T-cell (primary cell): ENCODE measurements around the gene GPN1. TPM values are rescaled to one million over a fixed set of nuclear protein-coding genes. Genes with fewer than 3 reads are reported as not detected.

ENCODE experiments used
- ATAC-seq, 4 experiments: fragments of 200-7000 bp in 3 of 4; fragments of 150-1000 bp in 1 of 4; cut with Tn5 transposase; replicated peaks in 1 of 4; 1 replicate in 3 of 4; 2 replicates in 1 of 4; pipeline ENCODE4 v1.10.0; 2021; ENCODE audit warnings: moderate library complexity in 3 of 4, mild to moderate bottlenecking in 2 of 4, moderate number of reproducible peaks in 1 of 4
- CTCF ChIA-PET, 2 donors: fragments of 300-600 bp; sonication (Branson Sonifier 250); formaldehyde crosslinking; loops; one replicate each; lab custom pipeline; 2022; ENCODE audit warnings: antibody characterized with exemption in 2 of 2; lab: Charles Lee
- POLR2A ChIA-PET, 2 donors: fragments of 300-600 bp; sonication (Branson Sonifier 250); formaldehyde crosslinking; loops; one replicate each; lab custom pipeline; 2022; ENCODE audit warnings: antibody characterized with exemption in 2 of 2; lab: Charles Lee
- DNase-seq, 35 experiments: peaks; one replicate each; pipeline versions ENCODE4 v3.0.0 to v3.0.0-alpha.2; 2013 to 2023
- H3K27ac ChIP-seq: one replicate; pipeline ENCODE4 v1.5.1; 2013; ENCODE audit warnings: low read length
- H3K27me3 ChIP-seq, 2 experiments: replicated peaks in 1 of 2; 1 replicate in 1 of 2; 2 replicates in 1 of 2; pipeline versions ENCODE4 v1.6.1 to v1.7.0; 2013; ENCODE audit warnings: low read length in 1 of 2, mixed read lengths in 1 of 2; ENCODE audit not compliant: control insufficient read depth in 2 of 2, insufficient read depth in 2 of 2; ENCODE audit errors: extremely low read depth in 1 of 2
- H3K36me3 ChIP-seq, 2 donors: 1 replicate in 1 of 2; 2 replicates in 1 of 2; pipeline versions ENCODE4 v1.6.1 to v1.7.0; 2013; ENCODE audit warnings: low read length in 1 of 2; ENCODE audit not compliant: control insufficient read depth in 2 of 2, insufficient read depth in 1 of 2; ENCODE audit errors: extremely low read depth in 1 of 2
- H3K4me1 ChIP-seq, 2 experiments: 1 replicate in 1 of 2; 2 replicates in 1 of 2; pipeline versions ENCODE4 v1.6.1 to v1.7.0; 2013; ENCODE audit warnings: low read length in 2 of 2, mixed read lengths in 1 of 2; ENCODE audit not compliant: insufficient read depth in 2 of 2, control insufficient read depth in 1 of 2; ENCODE audit errors: extremely low read depth in 1 of 2
- H3K4me3 ChIP-seq, 2 donors: 1 replicate in 1 of 2; 2 replicates in 1 of 2; pipeline versions ENCODE4 v1.5.1 to v1.7.0; 2013; ENCODE audit warnings: mild to moderate bottlenecking in 2 of 2, low read length in 1 of 2, moderate library complexity in 1 of 2; ENCODE audit not compliant: control insufficient read depth in 1 of 2; ENCODE audit errors: extremely low read depth in 1 of 2
- H3K9me3 ChIP-seq: 2 replicates; pipeline ENCODE4 v1.7.0; 2013
- H3K27ac Mint-ChIP-seq, 2 donors: one replicate each; pipeline ENCODE4 v1.8.0; 2020 to 2021; ENCODE audit warnings: mild to moderate bottlenecking in 2 of 2, mixed read lengths in 2 of 2
- H3K27me3 Mint-ChIP-seq, 2 donors: one replicate each; pipeline ENCODE4 v1.8.0; 2021 to 2022; ENCODE audit warnings: mixed read lengths in 2 of 2
- H3K36me3 Mint-ChIP-seq: one replicate; pipeline ENCODE4 v1.8.0; 2021; ENCODE audit warnings: mixed read lengths
- H3K4me1 Mint-ChIP-seq, 3 donors: one replicate each; pipeline ENCODE4 v1.8.0; 2020 to 2022; ENCODE audit warnings: mixed read lengths in 3 of 3, mild to moderate bottlenecking in 1 of 3
- H3K4me3 Mint-ChIP-seq, 3 donors: one replicate each; pipeline ENCODE4 v1.8.0; 2020 to 2022; ENCODE audit warnings: mild to moderate bottlenecking in 3 of 3, mixed read lengths in 3 of 3, moderate library complexity in 3 of 3
- H3K9me3 Mint-ChIP-seq, 3 donors: one replicate each; pipeline ENCODE4 v1.8.0; 2020 to 2022; ENCODE audit warnings: mixed read lengths in 3 of 3
- WGBS: methylation state at CpG from one replicate; pipeline ENCODE4 v1.1.5; 2013; ENCODE audit warnings: missing lambda C conversion rate; ENCODE audit not compliant: insufficient coverage; 5-methylcytosine and 5-hydroxymethylcytosine counted together
- total RNA-seq, 35 experiments: library from RNA in 6 of 35; stranded (reverse) in 6 of 35; fragments of 120-200 nt in 1 of 35; gene quantifications; one replicate each; pipeline versions ENCODE4 v1.2.1 to v1.2.4 and lab custom pipeline; 2013 to 2026

Gene GPN1
- total RNA-seq, 5 donors from 2014 or later (not counting 1 experiment from before 2014, with no cell fraction given) = 27.0 to 32.1 (median 28.9) TPM

GRCh38 chr2:27647289-27647688 lies 18.4 kb downstream of the GPN1 start:
- no peak overlapping the region for H3K27ac ChIP-seq
- H3K4me1 ChIP-seq = no peaks in the 10 kb centered on the region
- H3K36me3 ChIP-seq = peaks cover 16 to 73% of the 10 kb centered on the region in 2 donors
- DNase-seq = no peak
- H3K27me3 Mint-ChIP-seq = no peaks in the 10 kb centered on the region
- no peak overlapping the region for H3K4me3 Mint-ChIP-seq
- ChIA-PET CTCF (interaction anchor here in 1 of 2 donors (2.3 kb wide), 1 partner anchor 36 kb away, joined by 8 read pairs; no protein-coding TSS in a partner anchor), POLR2A (no interaction called here)
- no peak overlapping the region for H3K4me3 ChIP-seq
- H3K4me1 Mint-ChIP-seq = peaks cover 0 to 5% (median under 1%) of the 10 kb centered on the region in 3 donors
- no peak for ATAC-seq
- H3K27me3 ChIP-seq = no peaks in the 10 kb centered on the region
- no peaks in the 10 kb centered on the region for H3K9me3 Mint-ChIP-seq
- H3K9me3 ChIP-seq = no peaks in the 10 kb centered on the region
- no peak overlapping the region for H3K27ac Mint-ChIP-seq
- H3K36me3 Mint-ChIP-seq = peaks cover 41% of the 10 kb centered on the region

- POLR2A ChIA-PET = no interaction called here
- H3K4me1 ChIP-seq = no peaks in the 10 kb centered on the region
- CTCF ChIA-PET = interaction anchor here in 1 of 2 donors (2.3 kb wide), 1 partner anchor 36 kb away, joined by 8 read pairs; no protein-coding TSS in a partner anchor
- Mint-ChIP-seq H3K4me1 (peaks cover 4 to 5% (median 5%) of the 10 kb centered on the region in 3 donors), H3K4me3 (no peak overlapping the region), H3K27ac (no peak overlapping the region), H3K9me3 (no peaks in the 10 kb centered on the region), H3K36me3 (peaks cover 45% of the 10 kb centered on the region), H3K27me3 (no peaks in the 10 kb centered on the region)
- H3K4me3 ChIP-seq = no peak overlapping the region
- H3K27ac ChIP-seq = no peak overlapping the region
- no peaks in the 10 kb centered on the region for H3K9me3 ChIP-seq
- ATAC-seq (no peak), DNase-seq (no peak)
- WGBS = 100% methylated on average over 4 of the region's 4 CpGs
- peaks cover 16 to 74% of the 10 kb centered on the region in 2 donors for H3K36me3 ChIP-seq
- H3K27me3 ChIP-seq = no peaks in the 10 kb centered on the region
Observed at GRCh38 chr2:27647737-27648136, 18.9 kb downstream of the GPN1 start.

- Mint-ChIP-seq H3K36me3 (peaks cover 65% of the 10 kb centered on the region), H3K9me3 (no peaks in the 10 kb centered on the region), H3K4me1 (peaks cover 5 to 16% (median 16%) of the 10 kb centered on the region in 3 donors), H3K27me3 (no peaks in the 10 kb centered on the region), H3K4me3 (no peak overlapping the region), H3K27ac (no peak overlapping the region)
- no peak overlapping the region for H3K4me3 ChIP-seq
- no peaks in the 10 kb centered on the region for H3K9me3 ChIP-seq
- H3K36me3 ChIP-seq = peaks cover 18 to 92% of the 10 kb centered on the region in 2 donors
- H3K27me3 ChIP-seq = no peaks in the 10 kb centered on the region
- no peak for ATAC-seq
- no peak overlapping the region for H3K27ac ChIP-seq
- 87% methylated on average over 3 of the region's 4 CpGs for WGBS
- ChIA-PET CTCF (no interaction called here), POLR2A (interaction anchor here in 1 of 2 donors (1.0 kb wide), 1 partner anchor 10 kb away, joined by 3 read pairs; no protein-coding TSS in a partner anchor)
- DNase-seq = no peak
- H3K4me1 ChIP-seq = no peaks in the 10 kb centered on the region
Observed at GRCh38 chr2:27651056-27651455, 22.2 kb downstream of the GPN1 start.

GRCh38 chr2:27652341-27652740 lies 23.5 kb downstream of the GPN1 start:
- no peaks in the 10 kb centered on the region for H3K4me1 ChIP-seq
- ATAC-seq (no peak), DNase-seq (no peak)
- ChIA-PET CTCF (no interaction called here), POLR2A (interaction anchor here in 1 of 2 donors (0.6 kb wide), 1 partner anchor 21 kb away, joined by 6 read pairs; no protein-coding TSS in a partner anchor)
- no peaks in the 10 kb centered on the region for H3K9me3 ChIP-seq
- no peak overlapping the region for H3K27ac ChIP-seq
- H3K27me3 ChIP-seq = no peaks in the 10 kb centered on the region
- H3K36me3 ChIP-seq = peaks cover 19 to 95% of the 10 kb centered on the region in 2 donors
- H3K27me3 Mint-ChIP-seq = no peaks in the 10 kb centered on the region
- H3K27ac Mint-ChIP-seq = peak overlapping the region in 1 of 2 donors; percentile 51
- H3K36me3 Mint-ChIP-seq = peaks cover 65% of the 10 kb centered on the region
- H3K4me3 ChIP-seq = no peak overlapping the region
- H3K4me1 Mint-ChIP-seq = peaks cover 5 to 16% (median 16%) of the 10 kb centered on the region in 3 donors
- no peak overlapping the region for H3K4me3 Mint-ChIP-seq
- no peaks in the 10 kb centered on the region for H3K9me3 Mint-ChIP-seq

GRCh38 chr2:27652790-27653189 lies 23.9 kb downstream of the GPN1 start:
- no peak overlapping the region for H3K4me3 ChIP-seq
- H3K9me3 ChIP-seq = no peaks in the 10 kb centered on the region
- ATAC-seq (no peak), DNase-seq (no peak)
- peak overlapping the region in 1 of 2 donors; percentile 51 for H3K27ac Mint-ChIP-seq
- ChIA-PET CTCF (no interaction called here), POLR2A (interaction anchor here in 1 of 2 donors (0.6 kb wide), 1 partner anchor 20 kb away, joined by 6 read pairs; no protein-coding TSS in a partner anchor)
- H3K4me3 Mint-ChIP-seq = no peak overlapping the region
- no peaks in the 10 kb centered on the region for H3K4me1 ChIP-seq
- H3K27me3 Mint-ChIP-seq = no peaks in the 10 kb centered on the region
- no peak overlapping the region for H3K27ac ChIP-seq
- peaks cover 20 to 95% of the 10 kb centered on the region in 2 donors for H3K36me3 ChIP-seq
- H3K4me1 Mint-ChIP-seq = peaks cover 5 to 16% (median 16%) of the 10 kb centered on the region in 3 donors
- H3K9me3 Mint-ChIP-seq = no peaks in the 10 kb centered on the region
- H3K27me3 ChIP-seq = no peaks in the 10 kb centered on the region
- peaks cover 60% of the 10 kb centered on the region for H3K36me3 Mint-ChIP-seq
- WGBS = 88% methylated on average over 1 of the region's 1 CpG

- no CpG with 5 or more reads among the region's 2 CpGs for WGBS
- Histone ChIP-seq H3K27ac (no peak overlapping the region), H3K4me1 (no peaks in the 10 kb centered on the region), H3K4me3 (no peak overlapping the region), H3K9me3 (no peaks in the 10 kb centered on the region), H3K36me3 (peaks cover 16 to 88% of the 10 kb centered on the region in 2 donors), H3K27me3 (no peaks in the 10 kb centered on the region)
- DNase-seq (no peak), ATAC-seq (no peak)
- CTCF ChIA-PET = interaction anchor here in 1 of 2 donors (0.5 kb wide), 1 partner anchor 119 kb away, joined by 3 read pairs; no protein-coding TSS in a partner anchor
- Mint-ChIP-seq H3K9me3 (no peaks in the 10 kb centered on the region), H3K27me3 (no peaks in the 10 kb centered on the region), H3K27ac (peak overlapping the region; percentile 7 to 24), H3K36me3 (peaks cover 57% of the 10 kb centered on the region), H3K4me3 (no peak overlapping the region), H3K4me1 (peaks cover 5 to 17% (median 16%) of the 10 kb centered on the region in 3 donors)
- POLR2A ChIA-PET = no interaction called here
Observed at GRCh38 chr2:27653397-27653796, 24.5 kb downstream of the GPN1 start.
